GM10248 (cell line): Measurements from ENCODE around the gene HERPUD1.

Experiments
- CTCF ChIA-PET: fragments of 300-600 bp; sonication (Branson Sonifier 250); formaldehyde crosslinking; extraction: SDS; loops from one replicate; lab custom pipeline; 2021; ENCODE audit warnings: antibody characterized with exemption; lab: Yijun Ruan, JAX
- POLR2A ChIA-PET: fragments of 350-650 bp; sonication (Branson Sonifier 250); formaldehyde crosslinking; extraction: SDS; loops from one replicate; lab custom pipeline; 2020; ENCODE audit warnings: antibody characterized with exemption; lab: Yijun Ruan, JAX
- DNase-seq: peaks from one replicate; pipeline ENCODE4 v3.0.0; 2012; ENCODE audit errors: extremely low spot score
- CTCF ChIP-seq: IDR thresholded peaks from 2 replicates; pipeline ENCODE4 v1.5.1; 2012; ENCODE audit warnings: mild to moderate bottlenecking, low read depth; ENCODE audit errors: extremely low read depth, missing control alignments, control extremely low read depth

HERPUD1 gene

GRCh38 chr16:56950051-56950450 is 18.1 kb downstream of the HERPUD1 start:
- ChIA-PET POLR2A (interaction anchor here (0.8 to 2.9 kb wide), 4 partner anchors 8 to 76 kb away, joined by 3 to 15 read pairs (median 5); partner anchors contain the start of gene HERPUD1), CTCF (interaction anchor here (1.1 to 12.7 kb wide), 6 partner anchors 8 to 96 kb away, joined by 3 to 209 read pairs (median 6); partner anchors contain the start of gene CETP)
- no peak for DNase-seq
- no peak for TF ChIP-seq CTCF

- CTCF ChIA-PET, result interaction anchor here (1.0 to 12.7 kb wide), 8 partner anchors 8 to 95 kb away, joined by 3 to 209 read pairs (median 6); partner anchors contain the start of gene CETP
- TF ChIP-seq CTCF, result no peak
- POLR2A ChIA-PET, result interaction anchor here (0.8 to 2.9 kb wide), 5 partner anchors 9 to 76 kb away, joined by 3 to 15 read pairs (median 4); partner anchors contain the start of gene HERPUD1
- no peak for DNase-seq
These were observed 18.5 kb downstream of the HERPUD1 start for GRCh38 chr16:56950455-56950854.

- peak; percentile 78 for DNase-seq
These were observed 19.2 kb downstream of the HERPUD1 start for GRCh38 chr16:56950881-56951771.

GRCh38 chr16:56953006-56953405 is 21.1 kb downstream of the HERPUD1 start:
- no peak for DNase-seq
- ChIA-PET POLR2A (interaction anchor here (2.9 kb wide), 1 partner anchor 21 kb away, joined by 15 read pairs; the partner anchor contains the start of gene HERPUD1), CTCF (interaction anchor here (1.2 to 12.7 kb wide), 6 partner anchors 9 to 90 kb away, joined by 3 to 209 read pairs (median 6); partner anchors contain the start of gene CETP)
- no peak for TF ChIP-seq CTCF

More at GRCh38 chr16:56950881-56951771, 19.2 kb downstream of the HERPUD1 start:
- POLR2A ChIA-PET, result interaction anchor here (1.0 to 2.9 kb wide), 5 partner anchors 9 to 77 kb away, joined by 3 to 15 read pairs (median 5); partner anchors contain the start of gene HERPUD1
- TF ChIP-seq CTCF, result peak; percentile 75
- CTCF ChIA-PET, result interaction anchor here (0.7 to 12.7 kb wide), 15 partner anchors 9 to 92 kb away, joined by 3 to 209 read pairs (median 4); partner anchors contain the start of gene CETP

- DNase-seq, result no peak
- ChIA-PET POLR2A (no interaction called here), CTCF (interaction anchor here (1.1 to 12.7 kb wide), 3 partner anchors 9 to 89 kb away, joined by 4 to 209 read pairs (median 54); partner anchors contain the start of gene CETP)
- TF ChIP-seq CTCF, result no peak
These were observed 24.1 kb downstream of the HERPUD1 start for GRCh38 chr16:56956076-56956475.

GRCh38 chr16:56956756-56957155 is 24.8 kb downstream of the HERPUD1 start:
- CTCF ChIA-PET, result interaction anchor here (7.8 to 12.7 kb wide), 2 partner anchors 10 to 90 kb away, joined by 54 to 209 read pairs; partner anchors contain the start of gene CETP
- POLR2A ChIA-PET, result no interaction called here
- no peak for DNase-seq
- TF ChIP-seq CTCF, result no peak
